Esophagus muscularis mucosa (tissue), 3 donors: ENCODE measurements around the gene RPRD2.

Experiments used
- CTCF ChIP-seq, 3 experiments: fragments of 200-600 bp in 2 of 3; fragments of 450-650 bp in 1 of 3; sonication (generic) in 2 of 3; IDR thresholded peaks; one replicate each; pipeline ENCODE4 v1.5.1; 2017 to 2019; ENCODE audit warnings: antibody characterized with exemption in 3 of 3, mild to moderate bottlenecking in 2 of 3, moderate library complexity in 1 of 3
- POLR2A ChIP-seq: fragments of 450-650 bp; IDR thresholded peaks from one replicate; pipeline ENCODE4 v1.6.1; 2017; ENCODE audit warnings: antibody characterized with exemption, moderate library complexity, mild to moderate bottlenecking, low read depth

- TF ChIP-seq CTCF (IDR thresholded peaks at IDR 0.05): peak in 2 of 3 experiments; percentile 6 to 20
- TF ChIP-seq POLR2A: no peak
These were observed 65.9 kb downstream of the RPRD2 start for GRCh38 chr1:150429805-150430204.
